Anterior cingulate cortex (tissue), 58 donors: ENCODE data around the gene MBTPS2.
A peak's percentile ranks its signal among the peaks of the same experiment; 100 is the strongest.
"Not testable (repeated sequence)": the region's sequence is repeated elsewhere in the genome, so short reads cannot be mapped to it uniquely, and the experiment has no call there.

Source experiments
- DNase-seq, 58 donors: peaks; one replicate each; lab custom pipeline; 2025; lab: John Stamatoyannopoulos, UW

Gene MBTPS2

GRCh38 chrX:21839334-21840192, at the start of gene MBTPS2:
Gene MBTPS2 (plus strand): TSS chrX:21839617. CDS start chrX:21839735, 118 bp downstream.
- peak; percentile 2 to 90 (median 70) for DNase-seq

GRCh38 chrX:21798677-21799219, 40.7 kb upstream of the MBTPS2 start:
- DNase-seq, result no peak

GRCh38 chrX:21799767-21800166, 39.6 kb upstream of the MBTPS2 start:
- DNase-seq, result no peak

GRCh38 chrX:21800344-21800770, 39.1 kb upstream of the MBTPS2 start:
- no peak for DNase-seq

GRCh38 chrX:21802054-21802670, 37.3 kb upstream of the MBTPS2 start:
- DNase-seq, result no peak

GRCh38 chrX:21802839-21803238, 36.6 kb upstream of the MBTPS2 start:
- DNase-seq, result no peak

GRCh38 chrX:21806691-21807090, 32.7 kb upstream of the MBTPS2 start:
- no peak for DNase-seq

- no peak for DNase-seq
Measured at GRCh38 chrX:21811832-21812231, 27.6 kb upstream of the MBTPS2 start.

- DNase-seq, result no peak
Measured at GRCh38 chrX:21812628-21813027, 26.8 kb upstream of the MBTPS2 start.

- no peak for DNase-seq
Measured at GRCh38 chrX:21813612-21814368, 25.6 kb upstream of the MBTPS2 start.

- no peak for DNase-seq
Measured at GRCh38 chrX:21816136-21816535, 23.3 kb upstream of the MBTPS2 start.

GRCh38 chrX:21820170-21820569, 19.2 kb upstream of the MBTPS2 start:
- not testable (repeated sequence) for DNase-seq

- DNase-seq, result no peak
Measured at GRCh38 chrX:21821875-21822274, 17.5 kb upstream of the MBTPS2 start.

GRCh38 chrX:21831496-21831895, 7.9 kb upstream of the MBTPS2 start:
- no peak for DNase-seq

- DNase-seq, result peak in 23 of 58 donors; percentile 0 to 31 (median 1)
Measured at GRCh38 chrX:21837056-21837455, 2.4 kb upstream of the MBTPS2 start.

GRCh38 chrX:21838937-21839333, 482 bp upstream of the MBTPS2 start:
- DNase-seq, result no peak

- peak in 1 of 58 donors; percentile 1 for DNase-seq
Measured at GRCh38 chrX:21840193-21840545, 752 bp downstream of the MBTPS2 start.

GRCh38 chrX:21843179-21843578, 3.8 kb downstream of the MBTPS2 start:
- DNase-seq, result no peak

GRCh38 chrX:21845096-21845495, 5.7 kb downstream of the MBTPS2 start:
- DNase-seq, result no peak

- peak in 3 of 58 donors; percentile 0 to 4 (median 4) for DNase-seq
Measured at GRCh38 chrX:21847342-21847741, 7.9 kb downstream of the MBTPS2 start.

GRCh38 chrX:21853578-21853977, 14.2 kb downstream of the MBTPS2 start:
- DNase-seq, result no peak
